Right forelimb (tissue), 1 donor: ENCODE results near the gene SNED1.

ENCODE experiments used
- DNase-seq: peaks from one replicate; pipeline ENCODE4 v3.0.0-alpha.2; 2018

The SNED1 gene

DNA sequence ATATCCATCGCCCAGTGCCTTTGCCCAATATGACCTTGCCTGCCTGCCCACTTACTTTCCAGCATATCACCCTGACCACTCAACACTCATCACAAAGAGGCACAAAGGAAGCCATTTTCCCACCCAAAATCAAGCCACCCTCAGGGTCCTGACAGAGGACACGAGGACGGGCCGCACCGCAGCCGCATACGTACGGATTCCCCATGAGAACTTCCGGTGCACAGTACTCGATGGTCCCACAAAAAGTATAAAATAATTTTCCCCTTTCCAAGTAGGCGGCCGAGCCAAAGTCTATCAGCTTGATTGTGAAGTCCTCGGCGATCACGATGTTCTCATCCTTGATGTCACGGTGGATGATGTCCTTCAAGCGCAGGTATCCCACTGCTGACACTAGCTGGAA lies 113.6 kb downstream of the SNED1 start:
- no peak for DNase-seq

DNA sequence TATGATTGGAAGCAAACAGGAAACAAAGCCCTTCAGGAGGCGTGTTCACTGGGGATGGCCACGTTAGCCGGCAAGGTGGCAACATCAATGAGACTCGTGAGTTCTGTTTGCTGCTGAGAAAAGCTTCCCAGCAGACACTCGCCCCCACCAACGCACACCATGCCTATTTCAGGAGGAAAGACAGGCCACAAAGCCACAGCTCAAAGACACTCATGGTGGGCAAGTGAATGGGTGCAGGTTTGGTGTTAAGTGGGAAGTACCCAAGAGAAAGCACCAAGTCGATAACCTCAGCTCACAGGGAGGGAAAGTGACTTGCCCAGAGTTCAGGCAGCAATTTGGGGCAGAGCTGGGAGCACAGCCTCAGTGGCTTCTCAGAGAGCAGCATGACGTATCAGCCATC lies 114.2 kb downstream of the SNED1 start:
- no peak for DNase-seq

DNA sequence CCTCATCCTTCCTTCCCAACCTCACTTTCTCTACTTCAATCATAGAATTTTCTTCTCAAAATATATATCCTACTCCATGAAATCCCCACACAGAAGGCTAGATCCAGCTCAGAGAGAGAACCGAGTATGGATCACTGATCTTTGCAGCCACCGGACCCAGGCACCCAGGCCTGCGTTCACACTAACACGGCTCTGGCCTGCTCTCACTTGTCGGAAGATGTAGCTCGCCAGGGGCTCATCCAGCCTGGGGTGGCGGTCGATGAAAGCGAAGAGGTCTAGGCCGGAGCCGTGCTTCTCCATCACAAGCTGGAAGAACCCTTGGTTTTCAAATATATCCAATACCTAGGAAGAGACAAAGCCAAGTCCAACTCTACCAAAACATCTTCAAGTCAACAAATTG lies 116.4 kb downstream of the SNED1 start:
- no peak for DNase-seq

DNA sequence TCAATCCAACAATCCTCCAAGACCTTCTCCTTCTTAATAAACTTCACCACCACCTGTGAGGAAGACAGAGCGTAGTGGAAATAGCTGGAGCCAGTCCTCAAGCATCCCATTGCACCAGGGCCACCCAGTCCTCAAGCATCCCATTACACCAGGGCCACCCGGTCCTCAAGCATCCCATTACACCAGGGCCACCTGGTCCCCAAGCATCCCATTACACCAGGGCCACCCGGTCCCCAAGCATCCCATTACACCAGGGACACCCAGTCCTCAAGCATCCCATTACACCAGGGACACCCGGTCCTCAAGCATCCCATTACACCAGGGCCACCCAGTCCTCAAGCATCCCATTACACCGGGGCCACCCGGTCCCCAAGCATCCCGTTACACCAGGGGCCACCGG lies 116.9 kb downstream of the SNED1 start:
- no peak for DNase-seq

DNA sequence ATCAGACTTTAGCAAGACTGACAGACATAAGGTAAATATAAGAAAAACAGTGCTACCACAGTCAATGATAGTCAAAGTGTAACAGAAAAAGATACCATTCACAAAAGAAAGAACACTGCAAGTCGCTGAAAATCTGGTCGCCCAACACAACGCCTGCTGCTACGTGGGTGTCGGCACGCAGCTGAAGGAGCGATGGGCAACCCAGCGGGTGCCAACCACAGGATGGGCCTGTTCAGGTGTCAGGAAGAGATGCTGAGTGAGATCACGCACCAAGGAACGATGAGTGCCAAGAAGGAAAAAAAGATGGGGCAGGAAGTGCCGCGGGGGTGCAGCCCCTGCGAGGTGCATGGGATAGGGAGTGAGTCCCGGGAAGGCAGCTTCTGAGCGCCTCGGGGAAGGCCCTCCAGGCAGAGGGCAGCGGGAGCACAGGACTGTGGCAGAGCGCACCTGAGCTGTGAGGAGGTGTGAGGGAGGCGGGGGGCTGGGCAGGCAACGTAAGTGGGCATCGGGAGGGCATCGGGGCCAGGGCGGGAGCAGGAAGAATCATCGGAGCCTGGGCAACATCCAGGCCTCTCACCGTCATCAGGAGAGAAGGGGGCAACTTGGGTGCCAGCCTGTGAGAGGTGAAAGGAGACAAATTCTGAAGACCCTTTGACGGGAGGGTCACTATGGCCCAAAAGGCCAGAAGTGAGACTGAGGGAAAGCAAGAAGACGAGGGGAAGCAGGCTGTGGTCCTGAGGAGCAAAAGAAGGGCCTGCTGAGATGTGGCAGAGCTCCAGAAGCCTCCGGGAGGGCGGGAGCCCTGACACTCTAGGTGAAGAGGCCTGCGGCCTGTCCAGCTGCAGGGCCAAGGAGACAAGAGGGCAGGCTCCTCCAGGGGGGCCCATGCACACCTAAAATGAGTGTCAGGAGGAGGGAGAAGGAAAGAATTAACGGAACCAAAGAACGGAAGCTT lies 118.5 kb downstream of the SNED1 start:
- no peak for DNase-seq

DNA sequence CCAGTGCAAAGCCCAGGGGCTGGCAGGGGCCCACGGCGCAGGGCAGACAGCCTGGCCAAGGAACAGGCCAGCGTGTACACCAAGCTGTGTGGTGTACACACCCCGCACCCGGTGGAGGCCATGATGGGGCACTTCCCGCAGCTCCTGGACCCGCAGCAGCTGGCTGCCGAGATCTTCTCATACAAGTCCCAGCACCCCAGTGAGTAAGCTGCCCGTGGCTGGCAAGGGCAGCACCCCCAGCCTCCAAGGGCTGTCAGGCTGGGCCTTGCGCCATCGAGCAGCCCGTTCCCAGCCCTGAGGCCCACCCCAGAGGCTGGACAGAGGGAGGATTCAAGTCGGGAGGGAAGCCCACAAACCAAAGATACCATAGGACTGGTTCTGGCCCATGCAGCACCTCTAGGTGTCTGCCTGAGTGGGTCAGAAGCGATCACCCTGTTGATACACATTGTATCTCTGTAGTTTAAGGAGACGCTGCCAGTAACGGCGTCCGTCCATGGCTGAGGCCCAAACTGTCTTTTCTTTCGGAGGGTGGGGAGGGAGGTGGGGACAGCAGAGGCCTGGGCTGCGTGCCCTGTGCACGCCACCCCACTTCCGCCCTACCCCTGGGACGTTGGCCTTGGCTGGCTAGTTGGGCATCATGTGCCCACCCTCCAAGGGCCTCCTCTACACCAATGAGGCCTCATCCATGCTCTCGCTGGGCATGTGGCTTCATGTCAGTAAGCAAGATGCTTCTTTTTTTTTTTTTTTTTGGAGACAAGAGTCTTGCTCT lies 120.5 kb downstream of the SNED1 start:
- peak; percentile 30 for DNase-seq

GRCh38 chr2:241120440-241120839 lies 122.0 kb downstream of the SNED1 start:
- DNase-seq: no peak

DNA sequence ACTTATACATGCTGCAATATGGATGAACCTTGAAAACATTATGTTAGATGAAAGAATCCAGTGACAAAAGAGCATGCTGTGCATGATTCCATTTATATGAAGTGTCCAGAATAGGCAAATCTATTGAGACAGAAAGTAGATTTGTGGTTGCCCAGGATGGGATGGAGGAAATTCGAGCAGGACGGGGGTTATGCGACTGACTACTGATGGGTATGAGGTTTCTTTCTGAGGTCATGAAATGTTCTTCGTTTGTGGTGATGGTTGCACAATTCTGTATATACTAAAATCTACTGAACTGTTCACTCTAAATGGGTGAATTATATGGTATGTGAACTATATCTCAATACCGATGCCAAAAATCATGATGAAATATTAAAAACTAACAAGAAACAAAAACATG lies 122.6 kb downstream of the SNED1 start:
- no peak for DNase-seq

DNA sequence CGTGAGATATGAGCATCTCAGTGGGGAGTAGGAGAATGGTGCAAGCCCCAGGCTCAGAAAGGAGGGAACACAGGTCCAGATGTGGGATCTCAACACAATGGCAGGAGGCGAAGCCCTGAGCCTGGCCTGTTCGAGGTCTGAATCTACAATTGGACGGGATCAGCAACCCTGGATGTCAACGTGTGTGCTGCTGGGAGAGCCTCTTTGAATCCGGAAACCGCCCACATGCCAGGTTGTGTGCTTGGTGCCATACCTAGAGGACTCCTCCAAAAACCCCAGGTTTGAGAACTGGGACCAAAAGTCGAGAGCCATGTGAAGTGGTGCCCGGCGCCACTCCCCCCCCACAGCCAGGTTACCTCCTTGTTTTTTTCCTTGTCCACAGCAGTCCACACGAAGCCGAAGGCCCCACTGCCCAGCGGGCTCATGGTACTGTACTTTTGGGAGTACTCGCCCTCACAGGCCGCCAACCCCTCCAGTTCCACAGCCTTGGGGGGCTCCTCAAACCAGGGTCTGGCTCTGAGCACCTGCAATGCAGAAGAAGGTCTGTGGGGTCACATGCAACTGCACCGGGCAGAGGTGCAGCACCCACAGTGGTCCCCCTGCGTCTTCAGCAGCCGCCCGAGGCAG lies 124.1 kb downstream of the SNED1 start:
- peak; percentile 25 for DNase-seq

DNA sequence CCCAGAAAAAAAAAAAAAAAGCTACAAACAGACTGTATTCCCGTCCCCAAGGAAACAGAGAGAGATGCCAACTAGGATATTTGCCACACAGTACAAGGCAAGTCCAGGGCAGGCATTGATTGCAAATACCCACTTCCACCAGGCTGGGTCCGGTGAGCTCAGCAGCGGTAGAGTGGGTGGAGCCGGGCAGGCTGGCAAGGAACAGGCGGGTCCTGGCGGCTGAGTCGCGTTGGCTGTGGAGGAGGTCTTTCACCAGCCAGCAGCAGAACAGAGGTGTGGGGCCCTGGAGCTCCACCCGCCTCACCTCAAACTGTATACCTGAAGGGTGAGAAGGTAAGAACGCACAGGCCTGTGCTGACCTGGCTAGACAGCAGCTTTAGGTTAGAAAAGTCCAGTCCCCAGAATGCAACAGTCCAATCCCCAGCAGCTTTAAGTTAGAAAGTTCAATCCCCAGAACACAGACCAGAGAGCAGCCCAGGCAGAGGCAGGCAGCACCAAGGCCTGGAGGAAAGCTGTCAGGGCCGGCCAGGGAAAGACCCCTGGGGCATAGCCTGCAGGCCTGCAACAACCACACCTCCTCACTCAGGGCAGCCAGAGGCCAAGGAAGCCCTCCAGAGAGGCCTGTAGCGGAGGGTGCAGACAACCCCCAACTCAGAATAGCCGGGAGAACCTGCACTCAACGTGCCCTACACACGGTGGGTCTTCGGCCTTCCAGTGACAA lies 125.6 kb downstream of the SNED1 start:
- peak; percentile 29 for DNase-seq

GRCh38 chr2:241125626-241126025 lies 127.2 kb downstream of the SNED1 start:
- peak; percentile 33 for DNase-seq

- peak; percentile 21 for DNase-seq
These were observed 127.8 kb downstream of the SNED1 start for GRCh38 chr2:241126201-241126611.

DNA sequence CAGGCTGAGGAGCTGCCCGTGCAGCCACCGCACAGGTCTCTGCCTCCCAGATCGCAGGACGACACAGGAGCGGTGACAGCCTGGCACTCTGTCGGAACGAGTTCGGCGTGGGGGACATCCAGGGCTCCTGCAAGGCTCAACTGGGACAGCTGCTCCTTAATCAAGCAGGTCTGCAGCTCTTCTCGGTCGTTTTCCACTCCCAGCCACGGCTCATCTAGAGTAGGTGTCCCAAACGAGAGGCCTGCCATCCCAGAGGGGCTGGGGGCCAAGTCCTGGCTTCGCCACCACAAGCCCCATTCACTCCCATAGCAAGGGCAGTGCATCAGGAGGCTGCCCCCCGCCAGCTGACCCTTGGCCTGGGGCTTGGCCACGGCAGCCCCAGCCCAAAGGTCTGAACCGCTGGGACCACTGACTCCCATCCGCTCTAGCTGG lies 128.4 kb downstream of the SNED1 start:
- peak; percentile 21 for DNase-seq

DNA sequence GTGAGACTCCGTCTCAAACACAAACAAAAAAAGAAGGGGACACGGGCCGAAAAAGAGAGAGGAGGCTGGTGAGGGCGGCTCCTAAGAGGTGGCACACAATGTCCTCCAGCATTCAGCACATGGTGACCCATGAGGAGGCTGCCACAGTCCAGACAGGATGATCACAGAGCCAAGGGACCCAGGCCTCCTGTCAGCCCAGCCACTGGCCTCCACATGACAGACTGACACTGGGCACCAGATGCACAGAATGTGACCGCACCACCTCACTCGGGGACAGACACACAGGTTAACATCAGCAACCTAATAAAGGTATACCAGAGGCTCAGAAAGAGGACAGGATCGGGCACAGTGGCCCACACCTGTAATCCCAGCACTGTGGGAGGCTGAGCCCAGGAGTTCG lies 129.8 kb downstream of the SNED1 start:
- DNase-seq: peak; percentile 25

- peak; percentile 20 for DNase-seq
These were observed 130.9 kb downstream of the SNED1 start for GRCh38 chr2:241129086-241129871.

DNA sequence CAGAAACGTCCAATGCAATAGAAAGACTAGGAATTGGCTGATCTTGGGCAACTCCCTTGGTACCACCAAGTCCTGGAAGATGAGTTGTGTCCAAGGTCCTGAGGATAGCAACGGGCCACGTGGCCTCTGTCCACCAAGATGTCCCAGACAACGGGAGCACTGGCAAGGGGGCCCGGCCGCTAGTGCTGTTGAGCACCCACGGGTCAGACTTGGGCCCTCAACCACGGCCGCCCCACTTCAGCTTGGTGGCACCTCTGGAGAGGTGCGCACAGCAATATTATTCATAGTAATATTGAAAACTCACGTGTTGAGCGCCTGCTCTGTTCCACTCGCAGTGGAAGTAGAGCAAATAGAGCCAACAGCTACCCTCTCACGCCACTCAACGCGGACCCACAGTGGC lies 131.9 kb downstream of the SNED1 start:
- DNase-seq: peak; percentile 36

GRCh38 chr2:241131531-241131930 lies 133.1 kb downstream of the SNED1 start:
- no peak for DNase-seq

DNA sequence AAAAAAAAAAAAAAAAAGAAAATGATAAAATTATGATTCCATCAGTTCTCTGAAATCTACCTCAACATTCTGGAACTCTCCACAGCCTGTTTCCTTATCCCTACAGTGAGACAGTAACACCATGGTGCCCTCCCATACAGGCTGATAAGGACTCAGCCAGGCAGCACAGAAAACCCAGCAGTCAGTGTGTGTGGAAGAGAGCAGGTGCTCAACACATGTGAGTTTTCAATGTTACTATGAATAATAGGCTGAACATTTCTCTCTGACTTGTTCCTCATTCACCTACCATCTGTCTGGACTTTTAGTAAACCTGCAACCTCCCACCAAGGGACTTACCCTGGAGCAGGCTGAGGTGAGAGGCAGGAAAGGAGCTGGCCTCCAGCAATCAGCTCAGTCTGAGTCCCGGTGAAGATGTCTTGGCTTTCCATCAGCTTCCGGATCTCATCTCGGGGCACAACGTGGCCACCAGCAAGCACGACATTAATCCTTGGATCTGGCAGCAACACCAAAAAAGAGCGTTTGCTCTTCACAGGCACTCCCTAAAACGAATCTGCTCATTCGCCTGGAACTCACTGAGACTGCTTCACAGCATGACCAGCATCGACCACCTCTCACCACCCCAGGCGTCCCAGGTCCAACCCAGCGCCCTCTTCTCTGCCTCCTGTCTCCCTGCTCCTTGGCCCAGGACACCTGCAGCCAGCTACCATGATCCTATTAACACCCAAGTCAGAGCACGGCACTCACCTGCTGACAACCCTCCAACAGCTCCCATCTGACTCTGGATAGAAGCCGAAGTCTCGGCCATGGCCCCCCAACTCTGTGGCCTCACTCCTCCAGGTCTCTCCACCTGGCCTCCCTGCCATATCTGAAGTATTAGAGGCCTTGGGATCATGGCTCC lies 134.4 kb downstream of the SNED1 start:
- no peak for DNase-seq

- DNase-seq: no peak
These were observed 135.0 kb downstream of the SNED1 start for GRCh38 chr2:241133436-241133820.

- DNase-seq: peak; percentile 29
These were observed 136.3 kb downstream of the SNED1 start for GRCh38 chr2:241134711-241135110.

DNA sequence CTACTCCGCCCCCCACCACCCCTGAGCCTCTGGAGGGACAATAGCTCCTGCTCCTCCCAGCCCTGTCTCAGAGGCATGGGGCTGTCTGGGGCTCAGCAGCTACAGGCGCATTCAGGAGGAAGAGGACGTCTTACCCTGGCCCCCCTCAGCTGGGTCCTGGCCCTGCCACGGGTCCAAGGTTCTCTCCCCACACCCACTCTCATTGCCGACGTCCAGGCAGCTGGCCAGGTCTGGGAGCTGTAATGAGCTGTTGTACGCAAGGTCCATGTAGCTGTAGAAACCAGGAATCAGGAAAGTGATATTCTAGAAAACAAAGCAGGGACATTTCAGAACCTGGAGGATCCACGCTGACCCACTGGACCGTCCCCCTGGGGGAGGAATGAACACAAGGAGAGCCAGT lies 137.3 kb downstream of the SNED1 start:
- DNase-seq: peak; percentile 36
